HepG2 (cell line): Measurements from ENCODE around the gene TSSK3. TPM values are rescaled to one million over a fixed set of nuclear protein-coding genes. Genes with fewer than 3 reads are reported as not detected.
A peak's percentile ranks its signal among the peaks of the same experiment; 100 is the strongest.

Experiments
- ATAD3A ChIP-seq: sonication (generic); formaldehyde crosslinking; IDR thresholded peaks from 2 replicates; pipeline ENCODE4 v1.4.0; 2020; ENCODE audit warnings: missing genetic modification reagents
- CHD4 ChIP-seq: fragments of 200-600 bp; sonication (generic); IDR thresholded peaks from 2 replicates; pipeline ENCODE4 v1.7.0; 2017; ENCODE audit warnings: mild to moderate bottlenecking, low read length, borderline replicate concordance
- FOXP1 ChIP-seq, 2 experiments: fragments of 450-650 bp in 1 of 2; IDR thresholded peaks; 2 replicates each; pipeline ENCODE4 v1.6.1; 2017 to 2018; ENCODE audit warnings: antibody characterized with exemption in 1 of 2
- HNRNPK ChIP-seq: fragments of 200-400 bp; formaldehyde crosslinking; IDR thresholded peaks from 2 replicates; pipeline ENCODE4 v1.6.1; 2018; ENCODE audit warnings: low read length, low read depth, moderate library complexity, mild to moderate bottlenecking; ENCODE audit not compliant: poor library complexity, severe bottlenecking
- IRF2 ChIP-seq: IDR thresholded peaks from 2 replicates; pipeline ENCODE4 v1.6.1; 2018; ENCODE audit warnings: missing genetic modification reagents, missing compliant biosample characterization
- ISL2 ChIP-seq: sonication (generic); formaldehyde crosslinking; IDR thresholded peaks from 2 replicates; pipeline ENCODE4 v1.5.0; 2020; ENCODE audit warnings: missing genetic modification reagents
- KDM2A ChIP-seq: sonication (generic); formaldehyde crosslinking; IDR thresholded peaks from 2 replicates; pipeline ENCODE4 v1.4.0; 2020; ENCODE audit warnings: low read depth, missing genetic modification reagents, borderline replicate concordance
- KLF13 ChIP-seq: sonication (generic); formaldehyde crosslinking; IDR thresholded peaks from 2 replicates; pipeline ENCODE4 v1.4.0; 2020; ENCODE audit warnings: mild to moderate bottlenecking, missing genetic modification reagents
- PBX2 ChIP-seq: IDR thresholded peaks from 2 replicates; pipeline ENCODE4 v1.6.1; 2016; ENCODE audit warnings: control low read depth
- SOX5 ChIP-seq: IDR thresholded peaks from 2 replicates; pipeline ENCODE4 v1.6.1; 2016; ENCODE audit warnings: borderline replicate concordance
- ZBTB2 ChIP-seq: sonication (generic); formaldehyde crosslinking; IDR thresholded peaks from 2 replicates; pipeline ENCODE4 v1.8.0; 2022; ENCODE audit warnings: low read depth, missing genetic modification reagents
- ZBTB34 ChIP-seq: sonication (generic); formaldehyde crosslinking; IDR thresholded peaks from 2 replicates; pipeline ENCODE4 v1.8.0; 2022; ENCODE audit warnings: mild to moderate bottlenecking, missing genetic modification reagents
- ZFP36L1 ChIP-seq: sonication (generic); formaldehyde crosslinking; IDR thresholded peaks from 2 replicates; pipeline ENCODE4 v1.8.0; 2022; ENCODE audit warnings: mild to moderate bottlenecking, missing genetic modification reagents, moderate library complexity
- ZMYM4 ChIP-seq: sonication (generic); formaldehyde crosslinking; IDR thresholded peaks from 2 replicates; pipeline ENCODE4 v1.8.1; 2023; ENCODE audit warnings: mild to moderate bottlenecking, missing genetic modification reagents
- ZNF230 ChIP-seq: sonication (generic); formaldehyde crosslinking; IDR thresholded peaks from 2 replicates; pipeline ENCODE4 v1.4.0; 2020; ENCODE audit warnings: mild to moderate bottlenecking, missing genetic modification reagents
- ZNF431 ChIP-seq: sonication (generic); formaldehyde crosslinking; IDR thresholded peaks from 2 replicates; pipeline ENCODE4 v1.9.0; 2022; ENCODE audit warnings: missing genetic modification reagents, low read depth, mild to moderate bottlenecking, borderline replicate concordance
- ZNF512B ChIP-seq: sonication (generic); formaldehyde crosslinking; IDR thresholded peaks from 2 replicates; pipeline ENCODE4 v1.5.1; 2020; ENCODE audit warnings: missing genetic modification reagents, mild to moderate bottlenecking, borderline replicate concordance
- ZNF546 ChIP-seq: sonication (generic); formaldehyde crosslinking; conservative IDR thresholded peaks from 2 replicates; pipeline ENCODE4 v1.8.1; 2023; ENCODE audit warnings: mild to moderate bottlenecking, missing genetic modification reagents
- ZNF574 ChIP-seq: sonication (generic); formaldehyde crosslinking; IDR thresholded peaks from 2 replicates; pipeline ENCODE4 v1.4.0; 2020; ENCODE audit warnings: missing genetic modification reagents
- ZNF598 ChIP-seq: sonication (generic); formaldehyde crosslinking; IDR thresholded peaks from 2 replicates; pipeline ENCODE4 v1.5.1; 2020; ENCODE audit warnings: mild to moderate bottlenecking, missing genetic modification reagents, borderline replicate concordance
- ZNF713 ChIP-seq: sonication (generic); formaldehyde crosslinking; IDR thresholded peaks from 2 replicates; pipeline ENCODE4 v1.4.0; 2020; ENCODE audit warnings: mild to moderate bottlenecking, missing genetic modification reagents
- polyA plus RNA-seq, 8 experiments: library from polyadenylated mRNA; depleted of rRNA in 3 of 8; stranded (reverse) in 7 of 8; unstranded in 1 of 8; fragments of >200 nt; fragmentation: Illumina TruSeq in 4 of 8; extraction: Trizol in 4 of 8; gene quantifications; 2 replicates each; pipeline versions ENCODE4 v1.2.1 to v1.2.3, GENCODE V29; 2011 to 2016; ENCODE audit warnings: low read depth in 4 of 8, missing spikeins in 1 of 8, mixed read lengths in 1 of 8; ENCODE audit not compliant: insufficient read depth in 1 of 8
- total RNA-seq, 5 experiments: library from RNA; depleted of rRNA; stranded (reverse); fragments of >200 nt; fragmentation: Illumina TruSeq; extraction: Trizol; gene quantifications; 2 replicates each; pipeline ENCODE4 v1.2.3, GENCODE V29; 2016; ENCODE audit warnings: low read depth in 1 of 5

TSSK3 gene
- total and polyA plus RNA-seq, 2 of the 13 experiments (the other 11 are each of a cell fraction or from before 2014, with no cell fraction given) = 1.0 to 1.1 TPM

GRCh38 chr1:32321712-32322291, 40.5 kb upstream of the TSSK3 start (continued):
- TF ChIP-seq PBX2 (CRISPR knock-in tag) = no peak
- no peak for TF ChIP-seq ZNF431 (CRISPR knock-in tag)
- no peak for TF ChIP-seq ZNF713 (CRISPR knock-in tag)
- no peak for TF ChIP-seq ZNF512B (CRISPR knock-in tag)
- TF ChIP-seq ZFP36L1 = no peak
- TF ChIP-seq KLF13 (CRISPR knock-in tag) = no peak
- no peak for TF ChIP-seq ATAD3A (CRISPR knock-in tag)
- peak; percentile 50; the same call in 1 of the 2 replicates for TF ChIP-seq KDM2A
- no peak; the same call in 1 of the 2 replicates for TF ChIP-seq ZMYM4 (CRISPR knock-in tag)
- no peak for TF ChIP-seq ZNF598 (CRISPR knock-in tag)
- TF ChIP-seq HNRNPK = no peak
- no peak for TF ChIP-seq ZNF546 (CRISPR knock-in tag)
- no peak for TF ChIP-seq CHD4
- TF ChIP-seq SOX5 (CRISPR knock-in tag) = peak; percentile 62
- peak; percentile 38; the same call in 1 of the 2 replicates for TF ChIP-seq ZBTB34 (CRISPR knock-in tag)
- no peak for TF ChIP-seq ZNF230 (CRISPR knock-in tag)
- no peak; the same call in 1 of the 2 replicates for TF ChIP-seq IRF2 (CRISPR knock-in tag)
- TF ChIP-seq ISL2 (CRISPR knock-in tag) = no peak
- TF ChIP-seq ZBTB2 (CRISPR knock-in tag) = no peak
- TF ChIP-seq ZNF574 (CRISPR knock-in tag) = peak; percentile 59; the same call in 1 of the 2 replicates
- no peak for TF ChIP-seq FOXP1 (IDR thresholded peaks at IDR 0.05)
- TF ChIP-seq FOXP1 (CRISPR knock-in tag; IDR thresholded peaks at IDR 0.05) = peak; percentile 89
